ENCODE measurements around the gene TPRG1L. TPM values are rescaled to one million over a fixed set of nuclear protein-coding genes. Genes with fewer than 3 reads are reported as not detected.

TPRG1L gene
- total RNA-seq, 1 experiment from 2014 or later = 24.0 TPM

DNA sequence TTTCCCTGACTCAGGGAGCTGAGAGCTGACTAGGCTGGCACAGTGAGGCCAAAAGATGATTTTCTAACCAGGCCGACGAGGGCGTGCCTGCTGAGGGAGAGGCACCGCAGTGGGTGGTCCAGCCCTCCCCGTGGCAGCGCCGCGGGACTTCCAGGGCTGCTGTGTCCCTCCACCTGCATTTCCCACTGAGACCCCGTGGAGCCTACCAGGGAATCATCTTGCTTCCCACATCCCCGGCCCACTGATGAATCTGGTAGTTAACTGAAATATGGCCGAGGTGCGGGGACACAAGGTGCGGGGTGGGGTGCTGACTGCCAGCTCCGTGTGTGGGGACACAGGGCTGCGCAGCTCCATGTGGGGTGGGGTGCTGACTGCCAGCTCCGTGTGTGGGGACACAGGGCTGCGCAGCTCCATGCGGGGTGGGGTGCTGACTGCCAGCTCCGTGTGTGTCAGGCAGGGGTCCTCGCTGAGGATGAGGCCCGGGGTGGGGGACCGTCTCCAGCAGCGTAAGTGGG, 14.6 kb downstream of the TPRG1L start:
- H2AFZ ChIP-seq (ENCODE audit: low read length) = no peak overlapping the region
- H3K56ac ChIP-seq (ENCODE audit: insufficient read length, low read depth, low read length) = no peak overlapping the region
- H4K20me1 ChIP-seq (ENCODE audit: control insufficient read depth, insufficient read depth, insufficient read length) = no peaks in the 10 kb centered on the region
- Mint-ChIP-seq H3K9me3 (no peaks in the 10 kb centered on the region), H3K4me1 (no peaks in the 10 kb centered on the region), H3K36me3 (ENCODE audit: insufficient read depth in 1 of 3, low read depth in 3 of 3) (peaks cover 6 to 58% (median 36%) of the 10 kb centered on the region in 3 experiments; a peak in 6 of 7 replicates), H3K4me3 (no peak overlapping the region), H3K27me3 (ENCODE audit: low read depth) (no peaks in the 10 kb centered on the region), H3K27ac (no peak overlapping the region)
- no peak overlapping the region for H2BK20ac ChIP-seq (ENCODE audit: low read depth, low read length, poor library complexity, severe bottlenecking)
- no CpG with 5 or more reads among the region's 23 CpGs for WGBS (ENCODE audit: extremely low coverage, insufficient read length, low lambda C conversion rate)
- no peak overlapping the region for H4K5ac ChIP-seq (ENCODE audit: insufficient read length, low read depth, low read length)
- H3T11ph ChIP-seq (ENCODE audit: low read length) = no peak overlapping the region
- no peak overlapping the region for H3K23ac ChIP-seq (ENCODE audit: insufficient read length, low read depth, low read length)
- no peak overlapping the region for H3K18ac ChIP-seq (ENCODE audit: insufficient read length, low read depth, low read length)
- H3K79me1 ChIP-seq (ENCODE audit: insufficient read depth, low read depth, low read length, poor library complexity, severe bottlenecking) = no peaks in the 10 kb centered on the region
- no peak overlapping the region for H3K14ac ChIP-seq (ENCODE audit: insufficient read depth, low read length)
- H3K9me3 ChIP-seq (ENCODE audit: control insufficient read depth, low read depth, low read length) = no peaks in the 10 kb centered on the region
- no peaks in the 10 kb centered on the region for H3K27me3 ChIP-seq (ENCODE audit: insufficient read depth, low read length)
- no peak overlapping the region for H3K4ac ChIP-seq (ENCODE audit: low read depth, low read length)
- H4K91ac ChIP-seq (ENCODE audit: insufficient read length, low read depth, low read length) = no peak overlapping the region
- H3K4me2 ChIP-seq (ENCODE audit: insufficient read depth, insufficient read length, low read length) = no peak overlapping the region
- no peaks in the 10 kb centered on the region for H3K79me2 ChIP-seq (ENCODE audit: insufficient read depth, low read length)
- no peaks in the 10 kb centered on the region for H3K4me1 ChIP-seq (ENCODE audit: insufficient read depth, low read length)
- no peak overlapping the region for H2BK15ac ChIP-seq (ENCODE audit: low read depth, low read length)
- H3K23me2 ChIP-seq (ENCODE audit: insufficient read length, low read depth, low read length, poor library complexity, severe bottlenecking) = no peaks in the 10 kb centered on the region
- TF ChIP-seq, protein P1, sequence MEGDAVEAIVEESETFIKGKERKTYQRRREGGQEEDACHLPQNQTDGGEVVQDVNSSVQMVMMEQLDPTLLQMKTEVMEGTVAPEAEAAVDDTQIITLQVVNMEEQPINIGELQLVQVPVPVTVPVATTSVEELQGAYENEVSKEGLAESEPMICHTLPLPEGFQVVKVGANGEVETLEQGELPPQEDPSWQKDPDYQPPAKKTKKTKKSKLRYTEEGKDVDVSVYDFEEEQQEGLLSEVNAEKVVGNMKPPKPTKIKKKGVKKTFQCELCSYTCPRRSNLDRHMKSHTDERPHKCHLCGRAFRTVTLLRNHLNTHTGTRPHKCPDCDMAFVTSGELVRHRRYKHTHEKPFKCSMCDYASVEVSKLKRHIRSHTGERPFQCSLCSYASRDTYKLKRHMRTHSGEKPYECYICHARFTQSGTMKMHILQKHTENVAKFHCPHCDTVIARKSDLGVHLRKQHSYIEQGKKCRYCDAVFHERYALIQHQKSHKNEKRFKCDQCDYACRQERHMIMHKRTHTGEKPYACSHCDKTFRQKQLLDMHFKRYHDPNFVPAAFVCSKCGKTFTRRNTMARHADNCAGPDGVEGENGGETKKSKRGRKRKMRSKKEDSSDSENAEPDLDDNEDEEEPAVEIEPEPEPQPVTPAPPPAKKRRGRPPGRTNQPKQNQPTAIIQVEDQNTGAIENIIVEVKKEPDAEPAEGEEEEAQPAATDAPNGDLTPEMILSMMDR (conservative IDR thresholded peaks at IDR 0.05) = no peak
- H2BK12ac ChIP-seq (ENCODE audit: insufficient read length, low read depth, low read length) = no peak overlapping the region
- H2BK120ac ChIP-seq (ENCODE audit: low read depth, low read length, poor library complexity, severe bottlenecking) = no peak overlapping the region
- no peak overlapping the region for H3K27ac ChIP-seq (ENCODE audit: insufficient read length, low read depth, low read length)
- no peak overlapping the region for H2AK5ac ChIP-seq (ENCODE audit: insufficient read length, low read length)
- H4K8ac ChIP-seq (replicated peaks; ENCODE audit: insufficient read length, low read depth, low read length) = no peak overlapping the region
- DNase-seq = no peak
- H3K9ac ChIP-seq (ENCODE audit: extremely low read depth, insufficient read length, low read length) = no peak overlapping the region
- H2BK5ac ChIP-seq (ENCODE audit: insufficient read length, low read length) = no peak overlapping the region

Data from H9 (cell line).